Measurements from ENCODE around the gene ADARB1.

ADARB1 gene

GRCh38 chr21:45172420-45172819 lies 98.0 kb downstream of the ADARB1 start:
- no peak for DNase-seq (ENCODE audit: low read depth)
- TF ChIP-seq CTCF (IDR thresholded peaks at IDR 0.05; ENCODE audit: insufficient read depth, low read depth, low read length, missing control alignments), result no peak
- H3K4me3 ChIP-seq (ENCODE audit: low read length), result no peak overlapping the region

- no peak for TF ChIP-seq CTCF (IDR thresholded peaks at IDR 0.05; ENCODE audit: insufficient read depth, low read depth, low read length, missing control alignments)
- H3K4me3 ChIP-seq (ENCODE audit: low read length), result no peak overlapping the region
- DNase-seq (ENCODE audit: low read depth), result no peak
Observed at GRCh38 chr21:45175326-45176095, 101.1 kb downstream of the ADARB1 start.

- H3K4me3 ChIP-seq (ENCODE audit: low read length), result no peak overlapping the region
Observed at GRCh38 chr21:45176141-45176540, 101.8 kb downstream of the ADARB1 start.

GRCh38 chr21:45177039-45177438 lies 102.7 kb downstream of the ADARB1 start:
- no peak for TF ChIP-seq CTCF (IDR thresholded peaks at IDR 0.05; ENCODE audit: insufficient read depth, low read depth, low read length, missing control alignments)
- no peak for DNase-seq (ENCODE audit: low read depth)
- H3K4me3 ChIP-seq (ENCODE audit: low read length), result no peak overlapping the region

More at GRCh38 chr21:45176141-45176540, 101.8 kb downstream of the ADARB1 start:
- TF ChIP-seq CTCF (IDR thresholded peaks at IDR 0.05; ENCODE audit: insufficient read depth, low read depth, low read length, missing control alignments), result no peak
- no peak for DNase-seq (ENCODE audit: low read depth)

GRCh38 chr21:45178070-45178608 lies 103.8 kb downstream of the ADARB1 start:
- H3K4me3 ChIP-seq (ENCODE audit: low read length), result no peak overlapping the region
- DNase-seq (ENCODE audit: low read depth), result no peak
- no peak for TF ChIP-seq CTCF (IDR thresholded peaks at IDR 0.05; ENCODE audit: insufficient read depth, low read depth, low read length, missing control alignments)

GRCh38 chr21:45178971-45179370 lies 104.6 kb downstream of the ADARB1 start:
- TF ChIP-seq CTCF (IDR thresholded peaks at IDR 0.05; ENCODE audit: insufficient read depth, low read depth, low read length, missing control alignments), result no peak

More at GRCh38 chr21:45178971-45179370, 104.6 kb downstream of the ADARB1 start:
- DNase-seq (ENCODE audit: low read depth), result no peak
- no peak overlapping the region for H3K4me3 ChIP-seq (ENCODE audit: low read length)

All from epithelial cell of esophagus (primary cell).